ENCODE results near the gene GALNT14. TPM values are rescaled to one million over a fixed set of nuclear protein-coding genes. Genes with fewer than 3 reads are reported as not detected.

The GALNT14 gene
- total RNA-seq, 3 donors from 2014 or later: 0.75 TPM; not detected in 2

GRCh38 chr2:30971231-30972025, 166.8 kb downstream of the GALNT14 start:
- no peak overlapping the region for H3K4me3 ChIP-seq
- ATAC-seq (no peak), DNase-seq (no peak)
- no peaks in the 10 kb centered on the region for H3K4me1 ChIP-seq (ENCODE audit: low read depth)
- intact Hi-C loops (cut with DNase I, micrococcal nuclease): no loop called here
- no peaks in the 10 kb centered on the region for H3K36me3 ChIP-seq (ENCODE audit: low read depth)
- TF ChIP-seq, protein P1, sequence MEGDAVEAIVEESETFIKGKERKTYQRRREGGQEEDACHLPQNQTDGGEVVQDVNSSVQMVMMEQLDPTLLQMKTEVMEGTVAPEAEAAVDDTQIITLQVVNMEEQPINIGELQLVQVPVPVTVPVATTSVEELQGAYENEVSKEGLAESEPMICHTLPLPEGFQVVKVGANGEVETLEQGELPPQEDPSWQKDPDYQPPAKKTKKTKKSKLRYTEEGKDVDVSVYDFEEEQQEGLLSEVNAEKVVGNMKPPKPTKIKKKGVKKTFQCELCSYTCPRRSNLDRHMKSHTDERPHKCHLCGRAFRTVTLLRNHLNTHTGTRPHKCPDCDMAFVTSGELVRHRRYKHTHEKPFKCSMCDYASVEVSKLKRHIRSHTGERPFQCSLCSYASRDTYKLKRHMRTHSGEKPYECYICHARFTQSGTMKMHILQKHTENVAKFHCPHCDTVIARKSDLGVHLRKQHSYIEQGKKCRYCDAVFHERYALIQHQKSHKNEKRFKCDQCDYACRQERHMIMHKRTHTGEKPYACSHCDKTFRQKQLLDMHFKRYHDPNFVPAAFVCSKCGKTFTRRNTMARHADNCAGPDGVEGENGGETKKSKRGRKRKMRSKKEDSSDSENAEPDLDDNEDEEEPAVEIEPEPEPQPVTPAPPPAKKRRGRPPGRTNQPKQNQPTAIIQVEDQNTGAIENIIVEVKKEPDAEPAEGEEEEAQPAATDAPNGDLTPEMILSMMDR (IDR thresholded peaks at IDR 0.05): no peak
- H3K9me3 ChIP-seq: no peaks in the 10 kb centered on the region

- intact Hi-C loops (cut with DNase I, micrococcal nuclease): no loop called here
- ATAC-seq: no peak
Measured at GRCh38 chr2:30968660-30969397, 169.4 kb downstream of the GALNT14 start.

DNA sequence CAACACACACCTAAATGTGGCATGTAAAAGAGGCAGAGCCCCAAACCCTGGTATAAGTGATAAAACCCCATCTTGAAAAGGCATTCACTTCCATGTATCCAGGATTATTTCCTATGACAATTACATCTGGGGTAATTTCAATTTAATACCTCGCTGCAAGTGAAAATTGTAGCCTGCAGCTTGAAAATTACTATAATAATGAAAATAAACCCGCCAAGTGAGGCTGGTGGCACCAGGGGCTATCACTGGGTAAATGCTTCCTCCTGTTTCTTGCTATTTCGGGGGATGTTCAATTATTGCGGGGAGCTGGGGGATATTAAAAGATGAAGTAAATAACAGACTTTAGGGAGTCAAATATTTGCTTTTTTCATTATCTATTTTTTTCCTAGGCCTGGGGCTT, 171.5 kb downstream of the GALNT14 start:
- no peak for ATAC-seq
- H3K9me3 ChIP-seq: no peaks in the 10 kb centered on the region
- intact Hi-C loops (cut with DNase I, micrococcal nuclease): no loop called here
- no peaks in the 10 kb centered on the region for H3K36me3 ChIP-seq (ENCODE audit: low read depth)
- TF ChIP-seq, protein P1 (IDR thresholded peaks at IDR 0.05): no peak
- no peak for DNase-seq
- H3K4me1 ChIP-seq (ENCODE audit: low read depth): no peaks in the 10 kb centered on the region
- H3K4me3 ChIP-seq: no peak overlapping the region

More at GRCh38 chr2:30968660-30969397, 169.4 kb downstream of the GALNT14 start:
- H3K9me3 ChIP-seq: no peaks in the 10 kb centered on the region
- no peaks in the 10 kb centered on the region for H3K4me1 ChIP-seq (ENCODE audit: low read depth)
- H3K4me3 ChIP-seq: no peak overlapping the region
- DNase-seq: no peak
- TF ChIP-seq, protein P1 (IDR thresholded peaks at IDR 0.05): no peak
- no peaks in the 10 kb centered on the region for H3K36me3 ChIP-seq (ENCODE audit: low read depth)

GRCh38 chr2:30965022-30965531, 173.2 kb downstream of the GALNT14 start:
- H3K4me3 ChIP-seq: no peak overlapping the region
- H3K9me3 ChIP-seq: no peaks in the 10 kb centered on the region
- ATAC-seq (no peak), DNase-seq (no peak)
- intact Hi-C loops (cut with DNase I, micrococcal nuclease): no loop called here
- TF ChIP-seq, protein P1 (IDR thresholded peaks at IDR 0.05): no peak
- H3K4me1 ChIP-seq (ENCODE audit: low read depth): no peaks in the 10 kb centered on the region
- no peaks in the 10 kb centered on the region for H3K36me3 ChIP-seq (ENCODE audit: low read depth)

GRCh38 chr2:30964334-30965005, 173.8 kb downstream of the GALNT14 start:
- DNase-seq (no peak), ATAC-seq (no peak)
- TF ChIP-seq, protein P1 (IDR thresholded peaks at IDR 0.05): no peak
- Histone ChIP-seq H3K4me1 (ENCODE audit: low read depth) (no peaks in the 10 kb centered on the region), H3K36me3 (ENCODE audit: low read depth) (no peaks in the 10 kb centered on the region), H3K9me3 (no peaks in the 10 kb centered on the region), H3K4me3 (no peak overlapping the region)
- intact Hi-C loops (cut with DNase I, micrococcal nuclease): no loop called here

Data from mucosa of descending colon (tissue), 3 donors.